Heart left ventricle (tissue), 16 donors: Measurements from ENCODE around the gene BRME1. TPM values are rescaled to one million over a fixed set of nuclear protein-coding genes. Genes with fewer than 3 reads are reported as not detected.

Experiments
- ATAC-seq, 4 donors: fragments of 200-7000 bp; cut with Tn5 transposase; one replicate each; pipeline ENCODE4 v1.9.1; 2020 to 2022; ENCODE audit warnings: moderate library complexity in 4 of 4, mild to moderate bottlenecking in 3 of 4, moderate number of reproducible peaks in 1 of 4
- DNase-seq, 5 donors: peaks; one replicate each; pipeline ENCODE4 v3.0.0-alpha.2; 2020
- H3K27ac ChIP-seq, 12 donors: fragments of 200-600 bp; sonication (generic) in 4 of 12; one replicate each; pipeline versions ENCODE4 v1.5.0 to v1.8.0; 2016 to 2022; ENCODE audit warnings: mild to moderate bottlenecking in 2 of 12
- H3K27me3 ChIP-seq, 9 donors: fragments of 200-600 bp; sonication (generic) in 2 of 9; one replicate each; pipeline versions ENCODE4 v1.5.1 to v1.8.0; 2016 to 2022; ENCODE audit warnings: mild to moderate bottlenecking in 3 of 9
- H3K36me3 ChIP-seq, 9 donors: fragments of 200-600 bp; sonication (generic) in 2 of 9; one replicate each; pipeline versions ENCODE4 v1.5.0 to v1.8.0; 2018 to 2022; ENCODE audit warnings: mild to moderate bottlenecking in 2 of 9
- H3K4me1 ChIP-seq, 12 donors: fragments of 200-600 bp; sonication (generic) in 4 of 12; one replicate each; pipeline versions ENCODE4 v1.5.0 to v1.8.0; 2016 to 2022; ENCODE audit warnings: mild to moderate bottlenecking in 3 of 12
- H3K4me3 ChIP-seq, 12 donors: fragments of 200-600 bp; sonication (generic) in 4 of 12; one replicate each; pipeline versions ENCODE4 v1.5.0 to v1.8.0; 2017 to 2022; ENCODE audit warnings: mild to moderate bottlenecking in 9 of 12, moderate library complexity in 4 of 12
- H3K9me3 ChIP-seq, 12 donors: fragments of 200-600 bp; sonication (generic) in 4 of 12; one replicate each; pipeline versions ENCODE4 v1.5.0 to v1.8.0; 2016 to 2022; ENCODE audit warnings: mild to moderate bottlenecking in 1 of 12
- CTCF ChIP-seq, 12 donors: fragments of 200-600 bp; sonication (generic) in 4 of 12; IDR thresholded peaks; one replicate each; pipeline versions ENCODE4 v1.5.0 to v1.8.0; 2018 to 2022; ENCODE audit warnings: antibody characterized with exemption in 12 of 12, mild to moderate bottlenecking in 5 of 12
- POLR2A ChIP-seq, 2 donors: fragments of 450-650 bp; IDR thresholded peaks; one replicate each; pipeline ENCODE4 v1.6.1; 2017; ENCODE audit warnings: antibody characterized with exemption in 2 of 2, mild to moderate bottlenecking in 2 of 2, moderate library complexity in 2 of 2
- WGBS, 4 donors: extraction: QIAGEN DNeasy Blood & Tissue Kit in 2 of 4; methylation state at CpG; one replicate each; pipeline versions ENCODE4 v1.1.5 to v1.1.7; 2013 to 2018; 5-methylcytosine and 5-hydroxymethylcytosine counted together
- intact Hi-C, 10 donors: fragments of 100-400 bp; cut with DNase I; formaldehyde crosslinking; loops; one replicate each; pipeline versions ENCODE4 v1.11.1 to v1.14.2; 2022
- polyA plus RNA-seq, 2 donors: library from polyadenylated mRNA; stranded (reverse); fragments of 200-250 nt; gene quantifications; one replicate each; pipeline ENCODE4 v1.2.3, GENCODE V29; 2013
- total RNA-seq, 9 donors: library from RNA; depleted of rRNA in 2 of 9; stranded (reverse); fragments of >200 nt in 2 of 9; fragmentation: NEBNext Ultra II Directional in 3 of 9; extraction: Animal tissue kit (Norgen Biotek cat#: 25700) in 3 of 9; gene quantifications; one replicate each; pipeline versions ENCODE4 v1.1.0 to v1.2.4, GENCODE V29; 2016 to 2023
- donor health status: ischemic (EF 13 %, LVEDD 7.1; RV severe dilation, severe dysfunction).
- donor health status: healthy with polysubstance abuse.
- donor health status: DM: no; HTN: yes; CAD: no.
- donor health status: DM: no; HTN: no; CAD: no.
- donor health status: ischemic (EF 25% LVEDD 6.9; RV normal size, moderate dysfunction).
- donor health status: ischemic (EF 25% LVEDD 5.7; RV mildly dilated, moderate dysfunction).
- donor health status: healthy.
- donor health status: DM: yes; HTN: yes; CAD: no.
- donor health status: ischemic (EF 35%, LVEDD 5.7; RV mildly dilated, moderate dysfunction).
- donor health status: nonischemic (EF 11% LVEDD 7.7; RV severe dilation, severe dysfunction).
- donor health status: DM: yes; HTN: yes; CAD: no.
- donor health status: PGD.
- donor health status: ischemic (EF 29% LVEDD 5.4; RV normal size, mild dysfunction).
- donor health status: nonischemic (EF 23%, LVEDD 6.1; RV moderate dilation, normal function).

Gene BRME1
- total and polyA plus RNA-seq, 11 donors, result 0.23 to 1.2 (median 0.70) TPM; not detected in 2

GRCh38 chr19:13849991-13850909 is 55.7 kb downstream of the BRME1 start:
- TF ChIP-seq POLR2A (IDR thresholded peaks at IDR 0.05) (peak in 1 of 2 donors; percentile 35), CTCF (IDR thresholded peaks at IDR 0.05) (no peak)
- intact Hi-C loops, result loop anchor here in 1 of 10 donors (10.0 kb wide), 1 partner anchor 695 kb away; the partner anchor contains the start of genes IER2 and STX10
- 12 to 52% (median 32%) methylated on average over 17 to 66 of the region's 66 CpGs for WGBS, 4 donors

GRCh38 chr19:13848798-13849676 is 56.9 kb downstream of the BRME1 start:
- Histone ChIP-seq H3K27ac (peak overlapping the region in 11 of 12 donors; percentile 96 to 100 (median 100)), H3K27me3 (no peaks in the 10 kb centered on the region), H3K36me3 (no peaks in the 10 kb centered on the region), H3K4me1 (peaks cover 16 to 76% (median 58%) of the 10 kb centered on the region in 12 donors), H3K9me3 (no peaks in the 10 kb centered on the region), H3K4me3 (no peak overlapping the region)
- DNase-seq (peak in 2 of 5 donors; percentile 24 to 30), ATAC-seq (no peak)
- intact Hi-C loops, result loop anchor here in 1 of 10 donors (10.0 kb wide), 1 partner anchor 694 kb away; the partner anchor contains the start of genes IER2 and STX10
- TF ChIP-seq CTCF (IDR thresholded peaks at IDR 0.05) (no peak), POLR2A (IDR thresholded peaks at IDR 0.05) (no peak)
- 54 to 60% (median 56%) methylated on average over 11 to 16 of the region's 16 CpGs for WGBS, 4 donors

More at GRCh38 chr19:13849991-13850909, 55.7 kb downstream of the BRME1 start:
- Histone ChIP-seq H3K36me3 (no peaks in the 10 kb centered on the region), H3K27ac (peak overlapping the region; percentile 82 to 100 (median 100)), H3K4me1 (peaks cover 16 to 66% (median 56%) of the 10 kb centered on the region in 12 donors), H3K27me3 (no peaks in the 10 kb centered on the region), H3K4me3 (peak overlapping the region in 9 of 12 donors; percentile 35 to 52 (median 40)), H3K9me3 (no peaks in the 10 kb centered on the region)
- ATAC-seq, result peak in 3 of 4 donors; percentile 6 to 40 (median 31)
- peak; percentile 88 to 93 (median 90) for DNase-seq

GRCh38 chr19:13848340-13848677 is 57.6 kb downstream of the BRME1 start:
- Histone ChIP-seq H3K9me3 (no peaks in the 10 kb centered on the region), H3K27ac (peak overlapping the region; percentile 96 to 100 (median 100)), H3K36me3 (no peaks in the 10 kb centered on the region), H3K27me3 (no peaks in the 10 kb centered on the region), H3K4me3 (no peak overlapping the region), H3K4me1 (peaks cover 18 to 84% (median 65%) of the 10 kb centered on the region in 12 donors)
- DNase-seq (no peak), ATAC-seq (no peak)
- intact Hi-C loops, result loop anchor here in 1 of 10 donors (10.0 kb wide), 1 partner anchor 694 kb away; the partner anchor contains the start of genes IER2 and STX10
- 72 to 77% (median 73%) methylated on average over 4 of the region's 4 CpGs for WGBS, 4 donors
- no peak for TF ChIP-seq CTCF (IDR thresholded peaks at IDR 0.05)
- TF ChIP-seq POLR2A (IDR thresholded peaks at IDR 0.05), result no peak
